Vagina (tissue), 2 donors: ENCODE data around the gene MYH11. TPM values are rescaled to one million over a fixed set of nuclear protein-coding genes. Genes with fewer than 3 reads are reported as not detected.
A peak's percentile ranks its signal among the peaks of the same experiment; 100 is the strongest.
"Not testable (repeated sequence)": the region's sequence is repeated elsewhere in the genome, so short reads cannot be mapped to it uniquely, and the experiment has no call there.

ENCODE experiments used
- DNase-seq, 2 donors: peaks; one replicate each; pipeline ENCODE4 v3.0.0-alpha.2; 2017; ENCODE audit errors: extremely low spot score in 2 of 2
- H3K27ac ChIP-seq: fragments of 200-600 bp; sonication (generic); one replicate; pipeline ENCODE4 v1.5.1; 2019
- H3K27me3 ChIP-seq: fragments of 200-600 bp; sonication (generic); one replicate; pipeline ENCODE4 v1.5.1; 2019
- H3K36me3 ChIP-seq, 2 donors: fragments of 200-600 bp; sonication (generic); one replicate each; pipeline ENCODE4 v1.5.1; 2017 to 2019
- H3K4me1 ChIP-seq: fragments of 200-600 bp; sonication (generic); one replicate; pipeline ENCODE4 v1.5.1; 2019
- H3K4me3 ChIP-seq, 2 donors: fragments of 200-600 bp; sonication (generic); 1 replicate in 1 of 2; 2 replicates in 1 of 2; pipeline ENCODE4 v1.5.1; 2016 to 2019
- H3K9me3 ChIP-seq: fragments of 200-600 bp; sonication (generic); one replicate; pipeline ENCODE4 v1.5.1; 2019
- CTCF ChIP-seq, 3 experiments: fragments of 450-650 bp in 2 of 3; fragments of 200-600 bp in 1 of 3; sonication (generic) in 1 of 3; IDR thresholded peaks; one replicate each; pipeline ENCODE4 v1.5.1; 2017 to 2019; ENCODE audit warnings: antibody characterized with exemption in 3 of 3, mild to moderate bottlenecking in 2 of 3, moderate library complexity in 2 of 3
- POLR2A ChIP-seq, 2 donors: fragments of 450-650 bp; IDR thresholded peaks; one replicate each; pipeline ENCODE4 v1.6.1; 2017; ENCODE audit warnings: antibody characterized with exemption in 2 of 2, mild to moderate bottlenecking in 2 of 2, moderate library complexity in 2 of 2
- POLR2AphosphoS5 ChIP-seq, 2 donors: sonication (generic); formaldehyde crosslinking; IDR thresholded peaks; one replicate each; pipeline ENCODE4 v1.9.0; 2017; ENCODE audit warnings: antibody characterized with exemption in 2 of 2, mild to moderate bottlenecking in 2 of 2, low read depth in 1 of 2; ENCODE audit not compliant: insufficient read depth in 1 of 2
- intact Hi-C: fragments of 100-400 bp; cut with DNase I; formaldehyde crosslinking; loops from one replicate; pipeline ENCODE4 v1.15.1; 2023
- total RNA-seq: library from RNA; depleted of rRNA; stranded (reverse); fragments of >200 nt; gene quantifications from one replicate; pipeline ENCODE4 v1.2.3, GENCODE V29; 2016

The MYH11 gene
- total RNA-seq, 1 donor from 2014 or later, result 822 TPM

GRCh38 chr16:15682105-15682570 lies 174.7 kb downstream of the MYH11 start:
- TF ChIP-seq POLR2A (IDR thresholded peaks at IDR 0.05) (no peak), CTCF (IDR thresholded peaks at IDR 0.05) (peak in 1 of 3 experiments; percentile 14), POLR2AphosphoS5 (IDR thresholded peaks at IDR 0.05; ENCODE audit: insufficient read depth in 1 of 2, low read depth in 1 of 2) (peak in 1 of 2 donors; percentile 56)
- peak overlapping the region; percentile 39 for H3K27ac ChIP-seq
- no peaks in the 10 kb centered on the region for H3K4me1 ChIP-seq
- H3K9me3 ChIP-seq, result no peaks in the 10 kb centered on the region
- DNase-seq, result no peak
- intact Hi-C loops, result no loop called here
- no peaks in the 10 kb centered on the region for H3K27me3 ChIP-seq
- H3K4me3 ChIP-seq, result no peak overlapping the region
- H3K36me3 ChIP-seq, result peaks cover 0 to 37% of the 10 kb centered on the region in 2 donors

- H3K4me1 ChIP-seq, result peaks cover 23% of the 10 kb centered on the region
- DNase-seq, result no peak
- no peaks in the 10 kb centered on the region for H3K9me3 ChIP-seq
- peaks cover 0 to 30% of the 10 kb centered on the region in 2 donors for H3K36me3 ChIP-seq
- TF ChIP-seq POLR2A (IDR thresholded peaks at IDR 0.05) (no peak), CTCF (IDR thresholded peaks at IDR 0.05) (no peak)
- no peak overlapping the region for H3K4me3 ChIP-seq
- intact Hi-C loops, result no loop called here
- no peaks in the 10 kb centered on the region for H3K27me3 ChIP-seq
- no peak overlapping the region for H3K27ac ChIP-seq
Measured at GRCh38 chr16:15677447-15677846, 179.4 kb downstream of the MYH11 start.

- Histone ChIP-seq H3K27ac (peak overlapping the region; percentile 28), H3K4me3 (no peak overlapping the region), H3K4me1 (peaks cover 33% of the 10 kb centered on the region), H3K36me3 (peaks cover 0 to 30% of the 10 kb centered on the region in 2 donors), H3K9me3 (no peaks in the 10 kb centered on the region), H3K27me3 (no peaks in the 10 kb centered on the region)
- no peak for DNase-seq
- TF ChIP-seq POLR2AphosphoS5 (IDR thresholded peaks at IDR 0.05; ENCODE audit: insufficient read depth in 1 of 2, low read depth in 1 of 2) (no peak), CTCF (IDR thresholded peaks at IDR 0.05) (no peak), POLR2A (IDR thresholded peaks at IDR 0.05) (no peak)
- intact Hi-C loops, result no loop called here
Measured at GRCh38 chr16:15676506-15676905, 180.3 kb downstream of the MYH11 start.

DNA sequence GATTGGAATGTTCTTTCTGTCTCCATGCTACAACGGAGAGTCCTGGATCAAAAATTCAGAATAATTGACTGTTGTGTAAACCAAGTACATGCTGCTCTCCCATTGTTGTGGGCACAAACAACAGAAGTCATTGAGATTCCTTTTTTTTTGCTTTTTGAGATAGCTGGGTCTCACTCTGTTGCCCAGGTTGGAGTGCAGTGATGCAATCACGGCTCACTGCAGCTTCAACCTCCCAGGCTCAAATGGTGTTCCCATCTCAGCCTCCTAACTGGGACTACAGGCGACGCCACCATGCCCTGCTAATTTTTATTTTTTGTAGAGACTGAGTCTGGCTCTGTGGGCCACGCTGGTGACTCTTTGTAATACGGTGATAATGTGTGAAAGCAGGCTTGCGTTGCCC lies 182.3 kb downstream of the MYH11 start:
- TF ChIP-seq POLR2AphosphoS5 (IDR thresholded peaks at IDR 0.05; ENCODE audit: insufficient read depth in 1 of 2, low read depth in 1 of 2) (no peak), POLR2A (IDR thresholded peaks at IDR 0.05) (no peak), CTCF (IDR thresholded peaks at IDR 0.05) (no peak)
- DNase-seq, result no peak
- intact Hi-C loops, result no loop called here
- no peaks in the 10 kb centered on the region for H3K9me3 ChIP-seq
- H3K4me1 ChIP-seq, result peaks cover 34% of the 10 kb centered on the region
- H3K4me3 ChIP-seq, result no peak overlapping the region
- peaks cover 0 to 27% of the 10 kb centered on the region in 2 donors for H3K36me3 ChIP-seq
- peak overlapping the region; percentile 94 for H3K27ac ChIP-seq
- H3K27me3 ChIP-seq, result no peaks in the 10 kb centered on the region

GRCh38 chr16:15672514-15673167 lies 184.2 kb downstream of the MYH11 start:
- Histone ChIP-seq H3K4me3 (no peak overlapping the region), H3K36me3 (peaks cover 0 to 22% of the 10 kb centered on the region in 2 donors)

DNA sequence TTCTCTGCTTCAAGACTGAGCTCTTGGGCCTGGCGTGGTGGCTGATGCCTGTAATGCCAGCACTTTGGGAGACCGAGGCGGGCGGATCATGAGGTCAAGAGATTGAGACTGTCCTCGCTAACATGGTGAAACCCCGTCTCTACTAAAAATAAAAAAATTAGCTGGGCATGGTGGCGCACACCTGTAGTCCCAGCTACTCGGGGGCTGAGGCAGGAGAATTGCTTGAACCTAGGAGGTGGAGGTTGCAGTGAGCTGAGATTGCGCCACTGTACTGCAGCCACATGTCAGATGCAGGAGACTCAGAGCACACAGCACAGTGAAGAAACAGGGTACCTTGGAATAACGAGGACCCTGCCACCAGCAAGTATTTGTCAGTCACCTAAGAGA lies 184.7 kb downstream of the MYH11 start:
- intact Hi-C loops, H3K9me3 ChIP-seq, H3K4me3 ChIP-seq, H3K27me3 ChIP-seq, DNase-seq: not testable (repeated sequence)
- H3K27ac ChIP-seq, result peak overlapping the region; percentile 94
- H3K36me3 ChIP-seq, result peaks cover 0 to 25% of the 10 kb centered on the region in 2 donors
- peaks cover 34% of the 10 kb centered on the region for H3K4me1 ChIP-seq

More at GRCh38 chr16:15672514-15673167, 184.2 kb downstream of the MYH11 start:
- Histone ChIP-seq H3K27ac (peak overlapping the region; percentile 94), H3K4me1 (peaks cover 34% of the 10 kb centered on the region), H3K27me3 (no peaks in the 10 kb centered on the region), H3K9me3 (no peaks in the 10 kb centered on the region)
- intact Hi-C loops, result no loop called here
- peak in 1 of 2 donors; percentile 99 for DNase-seq
- peak; percentile 88 to 100 for TF ChIP-seq POLR2AphosphoS5 (IDR thresholded peaks at IDR 0.05; ENCODE audit: insufficient read depth in 1 of 2, low read depth in 1 of 2)
- TF ChIP-seq POLR2A (IDR thresholded peaks at IDR 0.05), result peak in 1 of 2 donors; percentile 3
- TF ChIP-seq CTCF (IDR thresholded peaks at IDR 0.05), result peak in 1 of 3 experiments; percentile 20
